Cerebellar cortex (tissue), 1 donor: ENCODE results near the gene TP53BP1.
"Not testable (repeated sequence)": the region's sequence is repeated elsewhere in the genome, so short reads cannot be mapped to it uniquely, and the experiment has no call there.

ENCODE experiments used
- DNase-seq: peaks from one replicate; pipeline ENCODE4 v3.0.0-alpha.2; 2015; ENCODE audit warnings: low spot score

Gene TP53BP1

DNA sequence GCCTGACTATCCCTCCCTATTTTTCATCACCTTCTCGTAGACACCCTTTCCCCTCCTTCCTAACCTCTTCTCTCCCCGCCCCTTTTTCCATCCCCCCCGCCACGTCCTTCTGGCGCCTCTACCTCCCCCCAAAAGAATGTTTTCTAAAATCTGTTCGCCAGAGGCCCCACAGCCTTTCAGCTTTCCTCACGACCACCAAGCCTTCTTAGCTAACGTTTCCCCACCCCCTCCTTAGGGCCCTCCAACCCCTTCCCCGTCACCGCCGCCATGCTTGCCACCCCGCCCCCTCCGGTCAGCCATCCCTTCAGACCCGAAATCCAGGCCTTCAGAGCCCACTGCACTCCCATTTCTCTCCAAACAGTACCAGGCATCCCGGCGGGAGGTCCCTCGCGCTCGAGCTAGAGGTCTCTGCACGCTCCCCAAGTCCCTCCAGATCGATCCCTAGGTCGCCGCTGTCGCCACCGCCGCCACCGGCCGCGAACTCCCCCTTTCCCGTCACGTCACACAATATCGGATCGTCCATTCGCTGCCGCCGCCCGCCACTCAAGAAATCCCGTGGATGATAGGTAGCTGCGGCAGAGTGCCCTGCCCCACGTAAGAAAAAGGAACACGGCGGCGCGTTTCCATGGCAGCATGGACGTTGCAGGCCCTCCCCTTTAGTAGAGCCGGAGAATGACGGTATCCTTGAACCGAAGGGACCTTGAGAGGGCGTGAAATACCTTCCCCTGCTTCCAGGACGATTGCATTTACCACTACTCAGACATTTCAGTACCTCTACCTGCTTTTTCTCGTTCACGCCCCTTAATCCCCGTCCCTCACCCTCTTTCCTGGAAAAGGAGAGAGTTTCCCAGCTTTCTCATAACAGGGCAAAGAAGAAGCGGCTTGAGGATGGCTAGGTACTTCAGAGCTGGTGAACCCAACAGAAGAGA lies at the start of gene TP53BP1:
TSS of gene TP53BP1 (minus strand) at position 484 of the 929 bp plus-strand sequence. CDS start at position 371, 113 bp downstream.
- DNase-seq = peak; percentile 98

DNA sequence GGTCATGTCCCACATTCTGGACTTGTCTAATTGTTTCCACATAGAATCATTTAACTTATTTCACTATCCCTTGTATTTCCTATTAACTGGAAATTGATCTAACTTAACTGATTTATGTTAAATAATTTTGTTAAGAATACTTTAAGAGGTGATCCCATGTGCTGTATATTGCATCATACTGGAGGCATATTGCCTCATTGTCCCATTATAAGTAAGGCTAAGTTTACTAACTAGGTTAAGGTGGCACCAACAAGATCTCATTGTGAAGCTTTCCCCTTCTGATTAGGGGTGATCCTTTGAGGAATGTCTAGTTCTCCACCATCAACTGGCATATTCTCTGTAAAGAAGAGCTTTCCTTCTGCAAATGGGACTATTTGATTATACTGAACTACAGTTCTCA lies 48.8 kb upstream of the TP53BP1 start:
- no peak for DNase-seq

DNA sequence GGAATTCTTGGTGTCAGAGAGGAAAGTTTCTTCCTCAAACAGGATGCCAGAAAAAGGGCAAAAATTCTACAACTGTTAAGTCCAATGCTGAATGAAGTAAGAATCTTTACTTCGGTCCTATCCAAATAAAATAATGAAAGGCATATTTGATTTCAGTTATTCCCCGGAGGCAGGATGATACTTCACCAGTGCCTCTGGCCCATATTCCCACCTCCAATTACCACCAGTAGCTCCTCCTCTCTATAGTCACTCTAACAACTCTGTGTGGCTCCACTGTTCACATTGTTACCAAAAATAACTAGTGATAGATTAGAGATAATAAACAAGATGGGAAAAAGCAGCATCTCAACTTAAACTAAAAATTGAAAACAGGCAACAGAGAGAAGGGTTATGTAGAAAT lies 45.1 kb upstream of the TP53BP1 start:
- no peak for DNase-seq

- DNase-seq = no peak
These were observed 41.9 kb upstream of the TP53BP1 start for GRCh38 chr15:43534897-43535296.

DNA sequence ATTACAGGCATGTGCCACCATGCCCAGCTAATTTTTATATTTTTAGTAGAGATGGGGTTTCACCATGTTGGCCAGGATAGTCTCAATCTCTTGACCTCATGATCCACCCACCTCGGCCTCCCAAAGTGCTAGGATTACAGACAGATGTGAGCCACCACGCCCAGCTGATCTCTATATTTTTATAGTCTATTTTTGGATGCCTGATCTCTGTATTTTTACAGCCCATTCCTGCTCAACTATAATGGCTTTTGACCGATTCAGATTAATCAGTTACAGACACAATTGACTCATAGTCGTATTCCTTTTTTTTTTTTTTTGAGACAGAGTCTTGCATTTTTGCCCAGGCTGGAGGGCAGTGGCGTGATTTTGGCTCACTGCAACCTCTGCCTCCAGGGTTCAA lies 39.9 kb upstream of the TP53BP1 start:
- not testable (repeated sequence) for DNase-seq

- DNase-seq = no peak
These were observed 38.2 kb upstream of the TP53BP1 start for GRCh38 chr15:43531018-43531670.

DNA sequence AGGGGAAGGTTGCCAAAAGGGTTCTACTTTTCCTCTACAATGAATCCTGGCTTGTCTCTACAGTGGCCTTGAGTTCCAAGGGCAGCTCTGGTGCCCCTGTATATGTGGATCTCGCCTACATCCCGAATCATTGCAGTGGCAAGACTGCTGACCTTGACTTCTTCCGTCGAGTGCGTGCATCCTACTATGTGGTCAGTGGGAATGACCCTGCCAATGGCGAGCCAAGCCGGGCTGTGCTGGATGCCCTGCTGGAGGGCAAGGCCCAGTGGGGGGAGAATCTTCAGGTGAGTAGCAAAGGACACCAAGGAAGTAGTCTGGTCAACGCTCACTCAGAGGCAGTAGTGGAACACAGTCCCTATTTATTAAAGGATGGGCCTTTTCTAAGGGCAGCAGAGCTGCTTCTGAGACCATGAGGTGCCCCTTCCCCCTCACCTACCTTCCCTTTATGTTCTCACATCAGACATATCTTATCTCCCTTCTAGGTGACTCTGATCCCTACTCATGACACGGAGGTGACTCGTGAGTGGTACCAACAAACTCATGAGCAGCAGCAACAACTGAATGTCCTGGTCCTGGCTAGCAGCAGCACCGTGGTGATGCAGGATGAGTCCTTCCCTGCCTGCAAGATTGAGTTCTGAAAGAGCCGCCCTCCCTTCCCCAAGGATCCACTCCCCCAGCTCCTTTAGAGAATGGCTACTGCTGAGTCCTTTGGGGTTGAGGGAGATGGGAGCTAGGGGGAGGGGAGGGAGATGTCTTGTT lies 36.8 kb upstream of the TP53BP1 start:
- DNase-seq = no peak

DNA sequence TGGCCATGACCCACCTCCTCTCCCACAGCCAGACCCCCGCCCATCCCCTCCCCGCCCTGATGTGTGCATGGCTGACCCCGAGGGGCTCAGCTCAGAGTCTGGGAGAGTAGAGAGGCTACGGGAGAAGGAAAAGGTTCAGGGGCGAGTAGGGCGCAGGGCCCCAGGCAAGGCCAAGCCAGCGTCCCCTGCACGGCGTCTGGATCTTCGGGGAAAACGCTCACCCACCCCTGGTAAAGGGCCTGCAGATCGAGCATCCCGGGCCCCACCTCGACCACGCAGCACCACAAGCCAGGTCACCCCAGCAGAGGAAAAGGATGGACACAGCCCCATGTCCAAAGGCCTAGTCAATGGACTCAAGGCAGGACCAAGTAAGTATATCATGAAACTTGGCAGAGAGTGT lies 36.2 kb upstream of the TP53BP1 start:
- no peak for DNase-seq

DNA sequence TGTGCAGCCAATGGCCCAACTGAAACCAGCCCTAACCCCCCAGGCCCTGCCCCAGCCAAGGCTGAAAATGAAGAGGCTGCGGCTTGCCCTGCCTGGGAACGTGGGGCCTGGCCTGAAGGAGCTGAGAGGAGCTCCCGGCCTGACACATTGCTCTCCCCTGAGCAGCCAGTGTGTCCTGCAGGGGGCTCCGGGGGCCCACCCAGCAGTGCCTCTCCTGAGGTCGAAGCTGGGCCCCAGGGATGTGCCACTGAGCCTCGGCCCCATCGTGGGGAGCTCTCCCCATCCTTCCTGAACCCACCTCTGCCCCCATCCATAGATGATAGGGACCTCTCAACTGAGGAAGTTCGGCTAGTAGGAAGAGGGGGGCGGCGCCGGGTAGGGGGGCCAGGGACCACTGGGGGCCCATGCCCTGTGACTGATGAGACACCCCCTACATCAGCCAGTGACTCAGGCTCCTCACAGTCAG lies 35.6 kb upstream of the TP53BP1 start:
- no peak for DNase-seq

DNA sequence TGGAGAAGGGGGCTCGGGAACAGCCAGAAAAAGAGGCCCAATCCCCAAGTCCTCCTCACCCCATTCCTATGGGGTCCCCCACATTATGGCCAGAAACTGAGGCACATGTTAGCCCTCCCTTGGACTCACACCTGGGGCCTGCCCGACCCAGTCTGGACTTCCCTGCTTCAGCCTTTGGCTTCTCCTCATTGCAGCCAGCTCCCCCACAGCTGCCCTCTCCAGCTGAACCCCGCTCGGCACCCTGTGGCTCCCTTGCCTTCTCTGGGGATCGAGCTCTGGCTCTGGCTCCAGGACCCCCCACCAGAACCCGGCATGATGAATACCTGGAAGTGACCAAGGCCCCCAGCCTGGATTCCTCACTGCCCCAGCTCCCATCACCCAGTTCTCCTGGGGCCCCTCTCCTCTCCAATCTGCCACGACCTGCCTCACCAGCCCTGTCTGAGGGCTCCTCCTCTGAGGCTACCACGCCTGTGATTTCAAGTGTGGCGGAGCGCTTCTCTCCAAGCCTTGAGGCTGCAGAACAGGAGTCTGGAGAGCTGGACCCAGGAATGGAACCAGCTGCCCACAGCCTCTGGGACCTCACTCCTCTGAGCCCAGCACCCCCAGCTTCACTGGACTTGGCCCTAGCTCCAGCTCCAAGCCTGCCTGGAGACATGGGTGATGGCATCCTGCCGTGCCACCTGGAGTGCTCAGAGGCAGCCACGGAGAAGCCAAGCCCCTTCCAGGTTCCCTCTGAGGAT lies 35.0 kb upstream of the TP53BP1 start:
- DNase-seq = no peak

- DNase-seq = no peak
These were observed 34.3 kb upstream of the TP53BP1 start for GRCh38 chr15:43527016-43527801.

DNA sequence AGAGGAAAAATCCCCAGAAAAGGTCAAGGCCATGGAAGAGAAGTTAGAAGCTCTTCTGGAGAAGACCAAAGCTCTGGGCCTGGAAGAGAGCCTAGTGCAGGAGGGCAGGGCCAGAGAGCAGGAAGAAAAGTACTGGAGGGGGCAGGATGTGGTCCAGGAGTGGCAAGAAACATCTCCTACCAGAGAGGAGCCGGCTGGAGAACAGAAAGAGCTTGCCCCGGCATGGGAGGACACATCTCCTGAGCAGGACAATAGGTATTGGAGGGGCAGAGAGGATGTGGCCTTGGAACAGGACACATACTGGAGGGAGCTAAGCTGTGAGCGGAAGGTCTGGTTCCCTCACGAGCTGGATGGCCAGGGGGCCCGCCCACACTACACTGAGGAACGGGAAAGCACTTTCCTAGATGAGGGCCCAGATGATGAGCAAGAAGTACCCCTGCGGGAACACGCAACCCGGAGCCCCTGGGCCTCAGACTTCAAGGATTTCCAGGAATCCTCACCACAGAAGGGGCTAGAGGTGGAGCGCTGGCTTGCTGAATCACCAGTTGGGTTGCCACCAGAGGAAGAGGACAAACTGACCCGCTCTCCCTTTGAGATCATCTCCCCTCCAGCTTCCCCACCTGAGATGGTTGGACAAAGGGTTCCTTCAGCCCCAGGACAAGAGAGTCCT lies 33.4 kb upstream of the TP53BP1 start:
- no peak for DNase-seq

GRCh38 chr15:43525131-43525530 lies 32.2 kb upstream of the TP53BP1 start:
- no peak for DNase-seq

DNA sequence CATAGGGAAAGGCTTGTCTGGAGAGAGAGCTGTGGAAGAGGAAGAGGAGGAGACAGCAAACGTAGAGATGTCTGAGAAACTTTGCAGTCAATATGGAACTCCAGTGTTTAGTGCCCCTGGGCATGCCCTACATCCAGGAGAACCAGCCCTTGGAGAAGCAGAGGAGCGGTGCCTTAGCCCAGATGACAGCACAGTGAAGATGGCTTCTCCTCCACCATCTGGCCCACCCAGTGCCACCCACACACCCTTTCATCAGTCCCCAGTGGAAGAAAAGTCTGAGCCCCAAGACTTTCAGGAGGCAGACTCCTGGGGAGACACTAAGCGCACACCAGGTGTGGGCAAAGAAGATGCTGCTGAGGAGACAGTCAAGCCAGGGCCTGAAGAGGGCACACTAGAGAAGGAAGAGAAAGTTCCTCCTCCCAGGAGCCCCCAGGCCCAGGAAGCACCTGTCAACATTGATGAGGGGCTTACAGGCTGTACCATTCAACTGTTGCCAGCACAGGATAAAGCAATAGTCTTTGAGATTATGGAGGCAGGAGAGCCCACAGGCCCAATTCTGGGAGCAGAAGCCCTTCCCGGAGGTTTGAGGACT lies 31.4 kb upstream of the TP53BP1 start:
- no peak for DNase-seq

GRCh38 chr15:43523646-43524045 lies 30.7 kb upstream of the TP53BP1 start:
- no peak for DNase-seq

DNA sequence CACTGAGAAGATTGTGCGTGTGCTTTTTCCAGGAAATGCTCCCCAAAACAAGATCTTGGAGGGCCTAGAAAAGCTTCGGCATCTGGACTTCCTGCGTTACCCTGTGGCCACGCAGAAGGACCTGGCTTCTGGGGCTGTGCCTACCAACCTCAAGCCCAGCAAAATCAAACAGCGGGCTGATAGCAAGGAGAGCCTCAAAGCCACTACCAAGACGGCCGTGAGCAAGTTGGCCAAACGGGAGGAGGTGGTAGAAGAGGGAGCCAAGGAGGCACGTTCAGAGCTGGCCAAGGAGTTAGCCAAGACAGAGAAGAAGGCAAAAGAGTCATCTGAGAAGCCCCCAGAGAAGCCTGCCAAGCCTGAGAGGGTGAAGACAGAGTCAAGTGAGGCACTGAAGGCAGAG lies 29.3 kb upstream of the TP53BP1 start:
- DNase-seq = no peak

GRCh38 chr15:43521419-43521818 lies 28.5 kb upstream of the TP53BP1 start:
- no peak for DNase-seq

DNA sequence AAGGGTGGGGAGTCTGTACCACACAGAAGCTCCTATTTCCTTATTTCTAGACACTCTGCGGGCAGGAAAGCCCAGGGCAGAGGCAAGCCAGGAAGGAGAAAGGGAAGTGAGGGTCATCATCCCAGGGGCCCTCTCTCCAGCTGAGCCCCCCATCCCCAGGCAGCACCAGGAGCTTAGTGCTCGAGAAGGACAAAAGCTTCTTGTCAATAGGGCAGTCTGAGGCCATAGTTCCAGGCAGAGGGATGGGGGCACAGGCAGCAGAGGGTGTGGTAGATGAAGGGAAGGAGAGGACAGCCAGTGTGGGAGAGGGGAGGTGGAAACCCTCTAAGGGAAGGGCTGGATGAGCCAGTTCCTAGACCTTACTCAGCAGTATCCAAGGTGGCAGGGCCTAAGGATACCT lies 27.2 kb upstream of the TP53BP1 start:
- DNase-seq = no peak

DNA sequence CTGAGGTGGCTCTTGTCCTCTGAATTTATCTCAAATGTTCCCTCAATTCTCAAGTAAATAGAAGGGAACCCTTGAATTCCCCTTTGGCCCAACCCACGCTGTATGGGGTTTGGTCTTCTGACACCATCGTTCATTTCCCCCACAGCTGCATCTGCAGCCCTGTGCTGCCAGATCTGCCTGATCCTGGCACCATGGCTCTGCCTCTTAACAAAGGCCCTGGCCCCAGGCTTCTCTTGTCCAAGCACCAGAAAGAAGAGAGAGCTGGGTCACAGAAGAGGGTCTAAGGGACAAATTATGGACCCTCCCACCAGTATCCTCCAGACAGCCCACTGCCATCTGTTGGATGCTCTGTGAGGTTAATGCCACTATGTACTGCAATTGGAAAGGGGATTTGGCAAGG lies 26.2 kb upstream of the TP53BP1 start:
- DNase-seq = peak; percentile 37

GRCh38 chr15:43518197-43518761 lies 25.3 kb upstream of the TP53BP1 start:
- DNase-seq = peak; percentile 81
